Neural crest cell (in vitro differentiated cells): ENCODE measurements around the gene RERE. TPM values are rescaled to one million over a fixed set of nuclear protein-coding genes. Genes with fewer than 3 reads are reported as not detected.

Experiments
- DNase-seq: peaks from one replicate; pipeline ENCODE4 v3.0.0; 2021; ENCODE audit warnings: low read depth, mixed read lengths, low spot score
- H3K27ac Mint-ChIP-seq: one replicate; pipeline ENCODE4 v1.8.0; 2021; ENCODE audit warnings: mild to moderate bottlenecking, mixed read lengths; ENCODE audit not compliant: unreplicated experiment
- H3K27me3 Mint-ChIP-seq: 2 replicates; pipeline ENCODE4 v1.8.0; 2021; ENCODE audit warnings: low read depth, mild to moderate bottlenecking, mixed read lengths
- H3K36me3 Mint-ChIP-seq: 2 replicates; pipeline ENCODE4 v1.8.0; 2021; ENCODE audit warnings: low read depth, mild to moderate bottlenecking, mixed read lengths
- H3K4me1 Mint-ChIP-seq: 2 replicates; pipeline ENCODE4 v1.8.0; 2021; ENCODE audit warnings: mixed read lengths
- H3K4me3 Mint-ChIP-seq: one replicate; pipeline ENCODE4 v1.8.0; 2021; ENCODE audit warnings: mild to moderate bottlenecking, mixed read lengths
- H3K9me3 Mint-ChIP-seq: 2 replicates; pipeline ENCODE4 v1.8.0; 2021; ENCODE audit warnings: mixed read lengths
- CTCF ChIP-seq: fragments of 200-600 bp; sonication (generic); conservative IDR thresholded peaks from 2 replicates; pipeline ENCODE4 v1.5.0; 2021; ENCODE audit warnings: antibody characterized with exemption, mild to moderate bottlenecking
- total RNA-seq: library from RNA; stranded (reverse); gene quantifications from 2 replicates; pipeline ENCODE4 v1.2.1, GENCODE V29; 2021

The RERE gene
- total RNA-seq, 1 donor from 2014 or later = 122 TPM

GRCh38 chr1:8439015-8439702, 378.3 kb downstream of the RERE start:
- Mint-ChIP-seq H3K27me3 (no peaks in the 10 kb centered on the region), H3K4me3 (peak overlapping the region; percentile 61), H3K4me1 (peaks cover 63% of the 10 kb centered on the region), H3K9me3 (no peaks in the 10 kb centered on the region), H3K36me3 (peaks cover 6% of the 10 kb centered on the region), H3K27ac (peak overlapping the region; percentile 85)
- TF ChIP-seq CTCF = peak; percentile 26
- peak; percentile 49 for DNase-seq

- DNase-seq = no peak
- Mint-ChIP-seq H3K4me3 (no peak overlapping the region), H3K27me3 (no peaks in the 10 kb centered on the region), H3K36me3 (peaks cover 9% of the 10 kb centered on the region), H3K27ac (no peak overlapping the region), H3K4me1 (peaks cover 66% of the 10 kb centered on the region), H3K9me3 (no peaks in the 10 kb centered on the region)
- no peak for TF ChIP-seq CTCF
Observed at GRCh38 chr1:8438489-8438888, 379.0 kb downstream of the RERE start.

GRCh38 chr1:8437347-8437746, 380.1 kb downstream of the RERE start:
- Mint-ChIP-seq H3K4me1 (peaks cover 60% of the 10 kb centered on the region), H3K36me3 (peaks cover 3% of the 10 kb centered on the region), H3K27ac (no peak overlapping the region), H3K27me3 (no peaks in the 10 kb centered on the region), H3K9me3 (no peaks in the 10 kb centered on the region), H3K4me3 (no peak overlapping the region)
- no peak for TF ChIP-seq CTCF
- DNase-seq = no peak

GRCh38 chr1:8435569-8436071, 381.8 kb downstream of the RERE start:
- H3K27ac Mint-ChIP-seq = no peak overlapping the region
- DNase-seq = no peak
- no peak overlapping the region for H3K4me3 Mint-ChIP-seq
- H3K27me3 Mint-ChIP-seq = no peaks in the 10 kb centered on the region
- H3K4me1 Mint-ChIP-seq = peaks cover 55% of the 10 kb centered on the region
- no peaks in the 10 kb centered on the region for H3K9me3 Mint-ChIP-seq
- TF ChIP-seq CTCF = no peak
- H3K36me3 Mint-ChIP-seq = peaks cover 3% of the 10 kb centered on the region

GRCh38 chr1:8434101-8434500, 383.3 kb downstream of the RERE start:
- no peak overlapping the region for H3K27ac Mint-ChIP-seq
- no peaks in the 10 kb centered on the region for H3K27me3 Mint-ChIP-seq
- H3K36me3 Mint-ChIP-seq = peaks cover 3% of the 10 kb centered on the region
- peaks cover 44% of the 10 kb centered on the region for H3K4me1 Mint-ChIP-seq
- no peak for TF ChIP-seq CTCF
- DNase-seq = no peak
- H3K4me3 Mint-ChIP-seq = peak overlapping the region; percentile 6
- H3K9me3 Mint-ChIP-seq = no peaks in the 10 kb centered on the region
